Measurements from ENCODE around the gene TRAPPC10. TPM values are rescaled to one million over a fixed set of nuclear protein-coding genes. Genes with fewer than 3 reads are reported as not detected.

TRAPPC10 gene
- total RNA-seq, 1 experiment from 2014 or later = 32.9 TPM

- Histone ChIP-seq H3T11ph (ENCODE audit: low read length) (no peak overlapping the region), H4K5ac (ENCODE audit: insufficient read length, low read depth, low read length) (no peak overlapping the region), H3K27me3 (ENCODE audit: insufficient read depth, low read length) (no peaks in the 10 kb centered on the region), H3K56ac (ENCODE audit: insufficient read length, low read depth, low read length) (no peak overlapping the region), H4K8ac (replicated peaks; ENCODE audit: insufficient read length, low read depth, low read length) (no peak overlapping the region), H3K27ac (ENCODE audit: insufficient read length, low read depth, low read length) (no peak overlapping the region), H3K23ac (ENCODE audit: insufficient read length, low read depth, low read length) (no peak overlapping the region), H3K4ac (ENCODE audit: low read depth, low read length) (no peak overlapping the region), H3K4me1 (ENCODE audit: insufficient read depth, low read length) (no peaks in the 10 kb centered on the region), H2BK12ac (ENCODE audit: insufficient read length, low read depth, low read length) (no peak overlapping the region), H4K20me1 (ENCODE audit: control insufficient read depth, insufficient read depth, insufficient read length) (no peaks in the 10 kb centered on the region), H2AK5ac (ENCODE audit: insufficient read length, low read length) (no peak overlapping the region), H3K4me2 (ENCODE audit: insufficient read depth, insufficient read length, low read length) (no peak overlapping the region), H3K79me1 (ENCODE audit: insufficient read depth, low read depth, low read length, poor library complexity, severe bottlenecking) (no peaks in the 10 kb centered on the region), H2BK20ac (ENCODE audit: low read depth, low read length, poor library complexity, severe bottlenecking) (no peak overlapping the region), H3K79me2 (ENCODE audit: insufficient read depth, low read length) (no peaks in the 10 kb centered on the region), H3K9ac (ENCODE audit: extremely low read depth, insufficient read length, low read length) (no peak overlapping the region), H2BK5ac (ENCODE audit: insufficient read length, low read length) (no peak overlapping the region), H2AFZ (ENCODE audit: low read length) (no peak overlapping the region), H4K91ac (ENCODE audit: insufficient read length, low read depth, low read length) (no peak overlapping the region), H2BK15ac (ENCODE audit: low read depth, low read length) (no peak overlapping the region), H2BK120ac (ENCODE audit: low read depth, low read length, poor library complexity, severe bottlenecking) (no peak overlapping the region), H3K23me2 (ENCODE audit: insufficient read length, low read depth, low read length, poor library complexity, severe bottlenecking) (no peaks in the 10 kb centered on the region), H3K14ac (ENCODE audit: insufficient read depth, low read length) (no peak overlapping the region), H3K9me3 (ENCODE audit: control insufficient read depth, low read depth, low read length) (no peaks in the 10 kb centered on the region), H3K18ac (ENCODE audit: insufficient read length, low read depth, low read length) (no peak overlapping the region)
- no peak overlapping the region for H3K4me3 Mint-ChIP-seq
- peaks cover 24 to 62% (median 55%) of the 10 kb centered on the region in 3 experiments; a peak in 6 of 7 replicates for H3K36me3 Mint-ChIP-seq (ENCODE audit: insufficient read depth in 1 of 3, low read depth in 3 of 3)
- TF ChIP-seq CTCF (conservative IDR thresholded peaks at IDR 0.05) = no peak
- H3K27me3 Mint-ChIP-seq (ENCODE audit: low read depth) = no peaks in the 10 kb centered on the region
- H3K27ac Mint-ChIP-seq = no peak overlapping the region
- H3K4me1 Mint-ChIP-seq = peaks cover 12% of the 10 kb centered on the region in 2 experiments
- H3K9me3 Mint-ChIP-seq = no peaks in the 10 kb centered on the region; a peak in 1 of 5 replicates
- no peak for DNase-seq
- WGBS (ENCODE audit: extremely low coverage, insufficient read length, low lambda C conversion rate) = no CpG with 5 or more reads among the region's 5 CpGs
These were observed 64.2 kb downstream of the TRAPPC10 start for GRCh38 chr21:44076316-44076715.

Measured in H9 (cell line).